Fibroblast of skin of left quadriceps (primary cell): ENCODE results near the gene COL3A1.

Experiments used
- DNase-seq, 2 experiments: peaks; one replicate each; pipeline ENCODE4 v3.0.0-alpha.2; 2013; ENCODE audit warnings: low read depth in 2 of 2

COL3A1 gene

DNA sequence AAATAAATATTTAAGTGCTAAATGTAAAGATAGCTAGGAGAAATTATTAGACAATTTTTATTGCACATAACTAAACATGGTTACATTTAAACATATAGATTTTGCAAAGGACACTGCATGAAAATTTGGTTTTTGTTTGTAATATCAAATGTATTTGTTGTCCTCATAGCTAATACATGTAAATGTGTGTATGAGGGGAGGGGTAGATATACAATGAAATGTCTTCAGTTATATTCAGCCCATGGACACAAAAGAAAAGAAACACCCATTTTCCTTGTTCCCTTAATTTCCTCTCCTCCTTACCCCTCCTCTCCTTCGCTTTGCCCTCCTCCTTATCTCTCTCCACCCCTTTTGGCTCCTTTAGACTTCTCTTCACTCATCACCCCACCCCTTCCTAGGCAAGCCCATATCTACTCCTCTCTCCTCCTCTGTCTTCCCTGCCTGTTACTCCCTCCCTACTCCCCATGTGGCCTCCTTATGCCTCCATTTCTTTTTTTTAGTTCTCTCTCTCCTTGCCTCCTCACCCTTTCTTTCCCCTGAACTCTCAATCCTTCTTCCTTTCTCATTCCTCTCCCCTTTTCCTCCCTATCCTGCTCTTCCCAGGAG lies 1.4 kb downstream of the COL3A1 start:
- peak; percentile 94 for DNase-seq

GRCh38 chr2:188976545-188977268 lies 2.5 kb downstream of the COL3A1 start:
- peak in 1 of 2 experiments; percentile 45 for DNase-seq

DNA sequence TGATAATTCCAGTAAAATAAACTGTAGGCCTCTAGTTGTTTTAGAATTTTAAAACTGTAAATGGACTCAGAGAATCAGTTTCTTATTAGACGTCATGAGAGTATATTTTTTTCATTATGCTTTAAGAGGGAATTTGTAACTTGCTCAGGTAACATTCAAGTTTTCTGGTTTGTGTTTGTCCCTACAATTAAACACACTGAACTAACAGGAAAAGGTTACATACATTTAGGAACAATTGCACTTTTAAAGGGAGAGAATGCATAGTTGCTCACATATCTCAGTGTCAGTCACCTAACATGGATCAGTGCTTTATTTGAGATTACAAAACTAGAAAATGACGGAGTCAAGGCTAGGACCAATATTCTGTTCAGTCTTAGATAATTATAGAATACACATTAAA lies 3.1 kb downstream of the COL3A1 start:
- no peak for DNase-seq

GRCh38 chr2:188978291-188979081 lies 4.3 kb downstream of the COL3A1 start:
- DNase-seq, result peak; percentile 80

GRCh38 chr2:188979187-188980114 lies 5.3 kb downstream of the COL3A1 start:
- no peak for DNase-seq

DNA sequence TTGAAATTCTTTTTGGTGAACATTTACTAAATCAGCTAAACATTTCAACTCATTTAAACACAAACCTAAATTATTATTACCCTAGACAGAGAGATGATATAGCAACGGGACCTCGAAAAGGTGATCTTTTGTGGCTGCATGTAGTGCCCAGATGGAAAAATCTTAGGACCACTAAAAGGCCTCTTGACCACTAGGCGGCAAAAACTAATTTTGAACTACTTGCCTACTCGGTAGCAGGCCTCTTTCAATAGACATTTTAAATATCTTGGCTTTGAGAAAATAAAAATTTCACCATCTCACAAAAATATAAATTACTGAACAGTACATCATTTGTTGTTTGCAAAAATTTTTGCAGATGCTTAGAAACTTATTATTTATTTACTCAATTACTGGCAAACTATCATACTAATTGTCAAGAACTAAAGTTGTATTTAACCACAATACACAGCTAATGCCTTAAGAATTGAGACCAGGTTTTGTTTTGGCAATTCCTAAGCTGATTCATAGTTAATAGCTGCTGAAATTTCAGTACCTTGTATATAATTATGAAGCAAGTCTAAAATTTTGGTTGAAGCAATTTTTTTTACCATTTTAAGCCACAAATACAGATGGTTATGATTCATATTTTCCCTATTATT lies 9.4 kb downstream of the COL3A1 start:
- DNase-seq, result peak; percentile 80 to 85

DNA sequence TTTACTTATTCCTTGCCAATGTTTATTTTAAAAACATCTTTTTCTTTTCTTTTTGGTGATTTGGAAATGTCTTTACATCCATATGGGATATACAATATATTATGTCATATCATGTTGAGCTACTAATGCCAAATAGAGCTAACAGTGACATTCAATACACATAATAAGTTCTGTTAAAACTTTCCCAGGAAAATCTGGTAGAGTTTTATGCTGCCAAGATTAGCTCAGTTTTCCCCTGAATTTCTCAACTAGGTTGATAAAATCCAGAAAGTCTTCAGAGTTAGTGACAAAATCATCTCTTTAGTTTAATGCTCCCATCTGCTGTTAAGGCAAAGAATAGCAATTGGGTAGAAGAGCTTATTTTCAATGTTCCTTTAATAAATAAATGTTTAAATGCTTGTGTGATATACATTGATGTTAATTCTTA lies 9.9 kb downstream of the COL3A1 start:
- DNase-seq, result peak; percentile 80 to 82

- DNase-seq, result peak; percentile 77 to 78
These were observed 10.5 kb downstream of the COL3A1 start for GRCh38 chr2:188984680-188985079.

GRCh38 chr2:188986839-188987238 lies 12.7 kb downstream of the COL3A1 start:
- DNase-seq, result no peak

- no peak for DNase-seq
These were observed 19.1 kb downstream of the COL3A1 start for GRCh38 chr2:188993247-188993646.

DNA sequence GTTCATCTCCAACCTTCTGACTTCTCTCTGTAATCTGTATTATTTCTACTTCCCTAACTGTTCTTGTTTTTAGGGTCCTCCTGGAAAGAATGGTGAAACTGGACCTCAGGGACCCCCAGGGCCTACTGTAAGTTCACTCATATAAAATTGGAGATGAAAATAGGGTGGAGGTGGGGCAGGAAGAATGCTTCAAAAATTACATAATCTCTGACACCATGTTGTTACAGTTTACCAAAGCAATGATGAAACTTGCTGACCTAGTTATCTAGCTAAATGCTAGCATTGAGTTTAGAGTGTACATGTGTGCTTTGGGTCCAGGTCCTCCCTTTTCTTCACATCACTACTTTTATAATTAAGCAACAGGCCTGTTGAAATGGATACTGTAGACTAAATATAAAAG lies 23.1 kb downstream of the COL3A1 start:
- no peak for DNase-seq

DNA sequence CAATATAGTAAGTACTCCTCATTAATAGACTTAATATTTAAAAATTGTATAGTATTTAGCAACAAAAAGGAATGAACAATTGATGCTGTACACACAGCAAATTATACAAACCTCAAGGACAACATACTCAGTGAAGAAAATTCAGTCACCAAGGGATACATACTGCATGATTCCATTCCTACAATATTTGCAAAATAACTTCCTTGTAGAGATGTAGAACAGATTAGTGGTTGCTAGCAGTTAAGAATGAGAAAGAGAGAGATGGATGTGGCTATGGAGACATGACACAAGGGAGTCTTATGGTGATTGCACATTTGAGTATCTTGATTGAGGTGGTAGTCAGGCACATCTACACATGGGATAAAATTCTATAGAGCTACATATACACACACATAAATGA lies 26.0 kb downstream of the COL3A1 start:
- no peak for DNase-seq

DNA sequence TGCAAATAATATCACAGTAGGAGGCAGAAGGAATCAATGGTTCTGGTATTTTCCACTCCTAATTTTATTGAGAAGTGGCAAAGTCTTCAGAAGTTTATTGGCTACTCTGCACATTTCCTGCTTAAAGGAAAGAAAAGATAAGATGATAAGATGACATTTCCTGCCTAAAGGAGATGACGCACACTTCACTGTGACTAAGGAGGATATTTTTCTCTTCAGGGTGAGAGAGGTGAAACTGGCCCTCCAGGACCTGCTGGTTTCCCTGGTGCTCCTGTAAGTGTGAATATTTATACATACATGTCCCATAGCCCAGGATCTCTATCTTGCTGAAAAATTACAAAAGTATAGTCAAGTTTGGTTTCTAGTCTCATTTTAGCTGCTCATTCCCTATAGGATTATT lies 27.9 kb downstream of the COL3A1 start:
- DNase-seq, result no peak

DNA sequence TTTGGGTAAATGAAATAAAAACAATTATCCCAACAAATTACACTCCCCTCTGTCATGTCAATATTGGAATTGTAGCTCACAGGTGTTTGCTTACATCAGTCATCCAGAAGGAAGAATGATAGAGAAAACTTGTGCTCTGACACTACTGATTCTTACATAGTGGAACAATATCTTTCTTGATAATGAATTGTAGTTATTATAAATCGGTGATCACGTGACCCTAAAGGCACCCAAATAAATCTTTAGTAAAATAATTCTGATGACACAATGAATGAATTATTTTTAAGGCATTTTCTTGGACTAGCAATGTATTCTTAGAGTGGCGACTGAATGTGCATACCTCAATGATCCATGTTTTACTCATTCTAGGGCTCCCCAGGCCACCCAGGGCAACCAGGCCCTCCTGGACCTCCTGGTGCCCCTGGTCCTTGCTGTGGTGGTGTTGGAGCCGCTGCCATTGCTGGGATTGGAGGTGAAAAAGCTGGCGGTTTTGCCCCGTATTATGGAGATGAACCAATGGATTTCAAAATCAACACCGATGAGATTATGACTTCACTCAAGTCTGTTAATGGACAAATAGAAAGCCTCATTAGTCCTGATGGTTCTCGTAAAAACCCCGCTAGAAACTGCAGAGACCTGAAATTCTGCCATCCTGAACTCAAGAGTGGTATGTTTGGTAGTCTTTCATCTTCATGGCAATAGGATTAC lies 34.5 kb downstream of the COL3A1 start:
- DNase-seq, result no peak

DNA sequence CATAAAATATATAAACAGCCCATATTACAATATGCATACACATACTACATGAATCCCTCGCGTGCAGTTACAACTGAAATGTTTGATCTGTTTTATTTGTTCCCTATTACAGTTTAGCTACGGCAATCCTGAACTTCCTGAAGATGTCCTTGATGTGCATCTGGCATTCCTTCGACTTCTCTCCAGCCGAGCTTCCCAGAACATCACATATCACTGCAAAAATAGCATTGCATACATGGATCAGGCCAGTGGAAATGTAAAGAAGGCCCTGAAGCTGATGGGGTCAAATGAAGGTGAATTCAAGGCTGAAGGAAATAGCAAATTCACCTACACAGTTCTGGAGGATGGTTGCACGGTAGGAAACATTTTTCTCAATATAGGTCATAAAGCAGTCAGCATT lies 36.4 kb downstream of the COL3A1 start:
- no peak for DNase-seq

GRCh38 chr2:189012351-189012750 lies 38.2 kb downstream of the COL3A1 start:
- DNase-seq, result no peak

DNA sequence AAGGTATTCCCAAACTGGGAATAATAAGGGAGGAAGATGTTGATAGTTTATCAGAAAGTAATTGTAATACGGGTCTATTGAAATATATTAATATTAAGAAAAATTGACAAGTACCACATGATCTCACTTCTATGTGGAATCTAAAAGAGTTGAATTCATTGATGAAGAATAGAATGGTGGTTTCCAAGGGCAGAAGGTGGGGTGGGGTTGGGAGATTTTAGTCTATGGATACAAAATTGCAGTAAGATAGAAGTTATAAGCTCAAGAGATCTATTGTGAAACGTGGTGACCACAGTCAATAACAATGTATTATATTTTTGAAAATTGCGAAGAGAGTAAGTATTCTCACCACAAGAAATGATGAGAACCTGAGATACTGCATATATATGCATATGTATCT lies 38.9 kb downstream of the COL3A1 start:
- DNase-seq, result no peak

DNA sequence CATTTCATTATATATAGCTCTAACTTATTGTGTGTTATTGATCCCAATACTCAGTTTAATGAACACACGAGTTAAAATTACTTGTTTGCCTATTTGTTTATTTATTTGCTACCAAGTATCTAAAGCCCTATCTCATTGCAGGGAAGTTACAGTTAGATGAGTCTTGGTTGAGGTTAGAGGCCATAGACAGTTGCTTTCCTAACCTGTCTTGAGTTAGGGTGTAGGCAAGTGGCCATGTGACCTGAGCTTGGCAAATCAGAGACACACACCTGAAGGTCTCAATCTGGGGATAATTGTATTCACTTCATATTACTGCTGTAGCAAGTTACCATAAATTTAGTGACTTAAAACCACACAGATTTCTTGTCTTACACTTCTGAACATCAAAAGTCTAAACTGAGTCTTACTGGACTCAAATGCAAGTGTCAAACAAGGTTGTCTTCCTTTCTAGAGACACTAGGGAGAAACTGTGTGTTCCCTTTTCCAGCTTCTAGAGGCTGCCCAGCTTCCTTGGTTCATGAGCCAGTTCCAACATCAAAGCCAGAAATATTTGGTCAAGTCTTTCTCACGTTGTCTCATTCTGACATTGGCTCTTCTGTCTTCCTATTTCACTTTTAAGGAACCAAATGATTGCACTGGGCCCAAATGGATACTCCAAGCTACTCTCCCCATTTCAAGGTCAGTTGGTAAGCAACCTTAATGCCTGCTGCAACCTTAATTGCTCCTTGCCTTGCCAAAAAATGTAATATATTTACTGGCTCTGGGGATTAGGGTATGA lies 39.7 kb downstream of the COL3A1 start:
- no peak for DNase-seq

- DNase-seq, result no peak
These were observed 40.4 kb downstream of the COL3A1 start for GRCh38 chr2:189014449-189015138.
